Spinal cord (tissue), 10 donors: ENCODE measurements around the gene ATP4A. TPM values are rescaled to one million over a fixed set of nuclear protein-coding genes. Genes with fewer than 3 reads are reported as not detected.
A peak's percentile ranks its signal among the peaks of the same experiment; 100 is the strongest.

Experiments
- DNase-seq, 6 donors: peaks; one replicate each; pipeline versions ENCODE4 v3.0.0 to v3.0.0-alpha.2; 2013 to 2015; ENCODE audit warnings: low spot score in 6 of 6, low read depth in 4 of 6
- H3K27ac ChIP-seq: one replicate; pipeline ENCODE4 v1.5.1; 2013; ENCODE audit warnings: low read depth, low read length, control low read depth
- H3K27me3 ChIP-seq: one replicate; pipeline ENCODE4 v1.6.1; 2013; ENCODE audit warnings: low read length; ENCODE audit not compliant: control insufficient read depth, insufficient read depth
- H3K36me3 ChIP-seq: one replicate; pipeline ENCODE4 v1.6.1; 2013; ENCODE audit warnings: low read length; ENCODE audit not compliant: control insufficient read depth, insufficient read depth
- H3K4me1 ChIP-seq: one replicate; pipeline ENCODE4 v1.6.1; 2013; ENCODE audit warnings: low read length; ENCODE audit not compliant: control insufficient read depth, insufficient read depth
- H3K4me3 ChIP-seq: one replicate; pipeline ENCODE4 v1.5.1; 2013; ENCODE audit warnings: low read depth, low read length, control low read depth
- H3K9me3 ChIP-seq: one replicate; pipeline ENCODE4 v1.6.1; 2013; ENCODE audit warnings: low read length; ENCODE audit not compliant: control insufficient read depth, insufficient read depth
- WGBS: methylation state at CpG from one replicate; pipeline ENCODE4 v1.1.5; 2013; ENCODE audit warnings: missing lambda C conversion rate; ENCODE audit not compliant: insufficient coverage; 5-methylcytosine and 5-hydroxymethylcytosine counted together
- polyA plus RNA-seq, 2 donors: library from polyadenylated mRNA; unstranded; fragments of 120-200 nt; gene quantifications; one replicate each; pipeline ENCODE4 v1.2.1, GENCODE V29; 2013; ENCODE audit not compliant: insufficient read length in 2 of 2
- total RNA-seq, 2 donors: library from RNA; depleted of rRNA in 1 of 2; stranded (reverse); fragments of 120-200 nt in 1 of 2; fragments of >200 nt in 1 of 2; gene quantifications; one replicate each; pipeline versions ENCODE4 v1.2.3 to v1.2.4, GENCODE V29; 2013 to 2014
- donor health status: healthy.

ATP4A gene
- total and polyA plus RNA-seq, 4 donors = 0.30 to 0.41 TPM; not detected in 2

DNA sequence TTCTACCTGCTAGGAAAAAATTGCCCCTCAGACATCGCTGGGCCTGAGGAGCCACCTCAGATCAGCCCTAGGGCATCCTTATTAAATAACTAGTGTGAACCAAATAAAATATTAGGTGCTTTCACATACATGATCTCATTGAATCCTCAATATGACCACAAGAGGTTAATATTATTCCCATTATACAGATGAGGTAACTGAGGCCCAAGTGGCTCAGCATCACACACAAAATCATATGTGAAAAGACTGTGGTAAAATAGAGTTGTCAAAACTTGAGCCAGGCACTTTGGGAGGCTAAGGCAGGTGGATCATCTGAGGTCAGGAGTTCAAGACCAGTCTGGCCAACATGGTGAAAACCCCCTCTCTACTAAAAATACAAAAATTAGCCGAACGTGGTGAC lies 47.1 kb downstream of the ATP4A start:
- no peak overlapping the region for H3K27ac ChIP-seq
- H3K36me3 ChIP-seq = no peaks in the 10 kb centered on the region
- WGBS = no CpG with 5 or more reads among the region's 3 CpGs
- peaks cover 9% of the 10 kb centered on the region for H3K4me1 ChIP-seq
- no peaks in the 10 kb centered on the region for H3K9me3 ChIP-seq
- peaks cover 23% of the 10 kb centered on the region for H3K27me3 ChIP-seq
- no peak for DNase-seq
- no peak overlapping the region for H3K4me3 ChIP-seq

DNA sequence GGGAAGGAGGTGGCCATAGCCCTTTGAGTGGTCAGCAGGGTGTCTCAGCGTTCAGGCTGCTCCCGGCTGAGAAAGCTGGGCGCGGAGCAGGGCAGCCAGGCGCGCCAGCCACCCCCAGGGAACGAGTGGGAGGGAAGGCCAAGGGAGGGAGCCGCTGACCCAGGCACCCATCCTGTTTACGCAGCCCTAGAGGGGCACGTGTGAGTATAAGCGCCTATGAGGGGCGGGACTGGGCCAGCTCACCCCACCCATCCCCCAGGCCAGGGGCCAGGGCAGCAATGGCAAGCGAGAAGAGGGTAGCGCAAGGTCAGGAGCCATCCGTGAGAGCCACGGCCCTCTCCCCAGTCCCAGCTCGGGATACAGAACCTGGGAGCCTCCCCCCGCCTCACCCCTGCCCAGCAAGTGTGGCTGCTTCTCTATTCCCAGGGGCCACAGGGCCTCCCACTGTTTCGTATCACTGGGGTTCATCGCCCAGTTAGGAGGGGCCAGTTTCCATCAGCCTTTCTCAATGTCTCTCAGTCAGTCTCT lies 49.1 kb downstream of the ATP4A start:
- 14% methylated on average over 20 of the region's 20 CpGs for WGBS
- no peak for DNase-seq
- H3K4me1 ChIP-seq = peaks cover 22% of the 10 kb centered on the region
- no peaks in the 10 kb centered on the region for H3K36me3 ChIP-seq
- H3K27ac ChIP-seq = no peak overlapping the region
- H3K4me3 ChIP-seq = no peak overlapping the region
- H3K27me3 ChIP-seq = peaks cover 42% of the 10 kb centered on the region
- H3K9me3 ChIP-seq = no peaks in the 10 kb centered on the region

DNA sequence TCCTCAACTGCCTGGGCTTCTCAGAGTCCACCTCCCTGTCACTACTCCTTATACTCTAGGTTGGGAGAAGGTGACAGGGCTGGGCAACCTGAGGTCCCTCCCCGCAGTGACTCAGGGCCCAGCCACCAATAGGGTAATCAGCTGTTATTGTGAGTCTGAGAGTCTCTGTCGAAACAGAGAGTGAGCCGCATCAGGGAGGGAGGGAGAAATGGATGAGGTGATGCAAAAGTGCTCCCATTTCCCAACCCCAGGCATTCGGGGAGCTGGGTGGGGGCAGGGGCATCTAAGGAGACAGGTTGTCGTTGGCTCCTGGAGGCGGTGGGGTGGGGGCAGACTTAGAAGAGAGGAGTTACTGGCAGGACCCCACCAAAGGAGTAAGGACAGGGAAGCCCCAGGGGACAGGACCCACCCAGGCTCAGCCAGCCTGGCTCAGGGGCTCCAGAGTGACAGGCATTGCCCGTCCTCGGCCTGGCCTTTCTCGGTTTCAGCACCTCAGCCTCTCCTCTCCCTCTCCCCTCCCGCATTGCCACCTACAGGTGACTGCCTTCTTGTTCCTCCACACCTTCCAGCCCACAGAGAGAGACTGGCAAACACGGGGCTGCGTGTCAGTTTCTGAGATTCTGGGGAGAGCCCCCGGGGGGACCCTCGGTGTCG lies 49.7 kb downstream of the ATP4A start, which contains the start of gene DMKN:
DMKN (minus strand) TSS at position 22 of the 654 bp plus-strand sequence. CDS start 174 bp downstream, outside the sequence.
- DNase-seq = no peak
- H3K4me1 ChIP-seq = peaks cover 22% of the 10 kb centered on the region
- H3K27ac ChIP-seq = no peak within 1 kb of the TSS
- no peak within 1 kb of the TSS for H3K4me3 ChIP-seq
- H3K27me3 ChIP-seq = peaks cover 47% of the 10 kb centered on the region
- 12% methylated on average over 12 of the region's 15 CpGs for WGBS
- no peaks in the 10 kb centered on the region for H3K36me3 ChIP-seq
- no peaks in the 10 kb centered on the region for H3K9me3 ChIP-seq

DNA sequence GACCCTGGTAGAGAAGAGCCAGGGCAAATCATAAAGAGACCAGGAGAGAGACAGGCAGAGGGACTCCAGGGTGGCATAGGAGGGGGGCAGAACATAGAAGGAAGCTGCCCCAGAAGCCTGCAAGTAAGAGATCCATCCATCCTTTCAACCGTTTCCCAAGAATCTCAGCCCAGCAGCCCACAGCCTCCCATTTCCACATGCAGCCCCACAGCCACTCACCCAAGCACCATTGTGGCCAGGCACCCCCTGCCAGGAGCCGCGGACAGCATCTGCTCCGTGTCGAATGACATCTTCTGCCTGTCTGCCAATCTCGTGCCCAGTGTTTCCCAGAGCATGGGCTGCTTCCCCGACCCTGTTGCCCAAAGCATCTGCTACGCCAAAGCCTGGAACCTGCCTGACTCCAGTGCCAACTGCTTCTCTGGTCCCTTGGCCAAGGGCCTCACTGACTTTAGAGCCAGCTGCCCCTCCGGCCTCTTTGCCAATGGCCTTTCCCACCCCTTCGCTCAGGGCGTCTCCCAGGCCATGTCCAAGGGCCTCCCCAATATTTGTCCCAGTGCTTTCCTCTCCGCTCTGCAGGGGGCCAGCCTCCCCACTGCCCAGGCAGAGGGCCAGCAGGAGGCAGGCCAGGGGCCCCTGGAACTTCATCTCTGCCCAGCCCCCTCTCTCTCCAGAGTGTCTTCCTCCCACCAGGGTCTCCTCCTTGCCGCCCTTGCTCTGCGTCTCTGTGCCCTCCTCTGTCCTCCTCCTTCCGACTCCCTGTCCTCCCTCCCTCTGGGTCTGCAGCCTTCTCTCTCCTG lies 50.4 kb downstream of the ATP4A start:
- Histone ChIP-seq H3K4me3 (no peak overlapping the region), H3K4me1 (peaks cover 22% of the 10 kb centered on the region), H3K36me3 (no peaks in the 10 kb centered on the region), H3K27ac (no peak overlapping the region), H3K9me3 (no peaks in the 10 kb centered on the region), H3K27me3 (peaks cover 53% of the 10 kb centered on the region)
- DNase-seq = peak in 1 of 6 donors; percentile 4
- 51% methylated on average over 14 of the region's 15 CpGs for WGBS

GRCh38 chr19:35511337-35511736 lies 52.1 kb downstream of the ATP4A start:
- 94% methylated on average over 6 of the region's 7 CpGs for WGBS
- no peak for DNase-seq
- Histone ChIP-seq H3K9me3 (no peaks in the 10 kb centered on the region), H3K36me3 (no peaks in the 10 kb centered on the region), H3K4me3 (no peak overlapping the region), H3K4me1 (peaks cover 22% of the 10 kb centered on the region), H3K27me3 (peaks cover 59% of the 10 kb centered on the region), H3K27ac (no peak overlapping the region)

GRCh38 chr19:35510626-35510964 lies 52.9 kb downstream of the ATP4A start:
- no peak overlapping the region for H3K27ac ChIP-seq
- H3K9me3 ChIP-seq = no peaks in the 10 kb centered on the region
- 15% methylated on average over 12 of the region's 15 CpGs for WGBS
- H3K4me1 ChIP-seq = peaks cover 22% of the 10 kb centered on the region
- DNase-seq = no peak
- H3K4me3 ChIP-seq = peak overlapping the region; percentile 4
- peaks cover 64% of the 10 kb centered on the region for H3K27me3 ChIP-seq
- H3K36me3 ChIP-seq = no peaks in the 10 kb centered on the region

DNA sequence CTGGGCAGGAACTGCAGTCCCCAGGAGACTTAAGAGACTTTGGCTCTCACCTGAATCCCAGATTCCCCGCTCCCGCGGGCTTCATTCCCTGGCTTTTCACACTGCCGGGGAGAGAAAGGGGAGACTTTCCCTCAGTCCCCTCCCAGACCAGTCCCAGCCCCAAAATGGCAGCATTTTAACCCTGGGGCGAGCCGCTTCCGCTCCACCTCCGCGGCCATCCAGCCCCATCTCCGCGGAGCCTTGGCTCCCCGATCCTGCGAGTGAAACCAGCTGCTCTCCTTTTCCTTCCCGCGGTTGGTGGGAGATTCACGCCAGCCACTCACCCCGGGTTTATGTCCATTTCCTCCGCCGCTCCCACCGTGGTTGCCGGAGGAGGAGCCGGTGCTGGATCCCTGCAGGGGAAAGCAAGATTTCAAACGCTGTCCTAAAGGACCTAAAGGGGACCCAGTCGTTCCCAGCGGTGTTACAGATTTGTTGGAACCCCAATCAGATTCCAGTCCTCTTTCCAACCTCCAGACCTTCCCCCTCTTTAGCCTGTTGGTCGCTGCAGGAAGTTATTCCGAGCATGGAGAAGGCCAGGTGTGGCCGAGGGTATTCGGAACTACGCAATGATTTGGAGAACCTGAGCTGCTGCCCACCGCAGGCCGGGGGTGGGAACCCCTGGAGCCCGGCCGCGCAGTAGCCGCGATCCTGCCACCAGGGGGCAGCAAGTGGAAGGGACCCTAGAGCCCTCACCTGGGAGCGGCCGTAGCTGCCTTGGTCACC lies 53.4 kb downstream of the ATP4A start:
- H3K4me3 ChIP-seq = peak overlapping the region; percentile 4
- H3K9me3 ChIP-seq = no peaks in the 10 kb centered on the region
- DNase-seq = peak in 4 of 6 donors; percentile 29 to 82 (median 56)
- H3K27ac ChIP-seq = no peak overlapping the region
- WGBS = under 1% methylated on average over 39 of the region's 39 CpGs
- H3K36me3 ChIP-seq = no peaks in the 10 kb centered on the region
- H3K4me1 ChIP-seq = peaks cover 22% of the 10 kb centered on the region
- peaks cover 64% of the 10 kb centered on the region for H3K27me3 ChIP-seq

GRCh38 chr19:35509018-35509652 lies 54.3 kb downstream of the ATP4A start:
- no peaks in the 10 kb centered on the region for H3K9me3 ChIP-seq
- peaks cover 59% of the 10 kb centered on the region for H3K27me3 ChIP-seq
- H3K4me3 ChIP-seq = peak overlapping the region; percentile 3
- 2% methylated on average over 5 of the region's 12 CpGs for WGBS
- H3K4me1 ChIP-seq = peaks cover 19% of the 10 kb centered on the region
- peak in 2 of 6 donors; percentile 16 to 19 for DNase-seq
- no peaks in the 10 kb centered on the region for H3K36me3 ChIP-seq
- H3K27ac ChIP-seq = no peak overlapping the region

DNA sequence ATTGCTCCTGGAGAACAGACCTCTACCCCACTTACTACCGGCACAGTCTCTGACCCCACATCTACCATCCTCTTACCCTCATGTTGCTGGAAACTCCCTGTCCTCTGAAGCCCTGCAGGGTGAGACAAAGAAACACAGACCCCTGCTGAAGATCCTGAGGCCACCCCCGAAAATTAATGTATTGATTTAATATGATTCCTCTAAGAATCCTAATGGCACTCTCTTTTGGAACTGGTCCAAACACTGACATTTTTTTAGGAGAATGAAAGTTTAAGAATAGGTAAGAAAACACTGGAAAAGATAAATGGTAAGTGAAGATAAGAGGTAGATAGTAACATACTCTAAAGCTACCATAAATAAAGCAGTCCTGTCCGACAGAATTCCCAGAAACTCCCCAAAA lies 55.3 kb downstream of the ATP4A start:
- H3K27ac ChIP-seq = no peak overlapping the region
- peaks cover 53% of the 10 kb centered on the region for H3K27me3 ChIP-seq

More for the DNA sequence above, 55.3 kb downstream of the ATP4A start:
- H3K4me3 ChIP-seq = no peak overlapping the region
- peaks cover 14% of the 10 kb centered on the region for H3K4me1 ChIP-seq
- no CpG with 5 or more reads among the region's 3 CpGs for WGBS
- no peaks in the 10 kb centered on the region for H3K36me3 ChIP-seq
- no peak for DNase-seq
- H3K9me3 ChIP-seq = no peaks in the 10 kb centered on the region
